Liver (tissue), 3 donors: ENCODE measurements around the gene GPR15.

Source experiments
- CTCF ChIP-seq: fragments of 150-350 bp; IDR thresholded peaks from 2 replicates; pipeline ENCODE4 v1.5.1; 2017; ENCODE audit warnings: improper control_type of control experiment, low read depth, low read length; ENCODE audit not compliant: missing input control
- GABPA ChIP-seq, 2 donors: IDR thresholded peaks in 1 of 2; conservative IDR thresholded peaks in 1 of 2; 2 replicates each; pipeline ENCODE4 v1.6.1; 2016; ENCODE audit warnings: antibody characterized with exemption in 2 of 2, mild to moderate bottlenecking in 1 of 2, moderate library complexity in 1 of 2
- RAD21 ChIP-seq, 2 donors: IDR thresholded peaks; 2 replicates each; pipeline ENCODE4 v1.6.1; 2016; ENCODE audit warnings: antibody characterized with exemption in 2 of 2, mild to moderate bottlenecking in 2 of 2
- REST ChIP-seq: IDR thresholded peaks from 2 replicates; pipeline ENCODE4 v1.6.1; 2016; ENCODE audit warnings: antibody characterized with exemption, mild to moderate bottlenecking
- RXRA ChIP-seq, 2 donors: IDR thresholded peaks; 2 replicates each; pipeline ENCODE4 v1.6.1; 2017 to 2018; ENCODE audit warnings: antibody characterized with exemption in 2 of 2, mild to moderate bottlenecking in 1 of 2
- SP1 ChIP-seq: IDR thresholded peaks from 2 replicates; pipeline ENCODE4 v1.6.1; 2018; ENCODE audit warnings: antibody characterized with exemption, mild to moderate bottlenecking
- TAF1 ChIP-seq: conservative IDR thresholded peaks from 2 replicates; pipeline ENCODE4 v1.6.1; 2016; ENCODE audit warnings: antibody characterized with exemption, mild to moderate bottlenecking
- YY1 ChIP-seq: IDR thresholded peaks from 2 replicates; pipeline ENCODE4 v1.6.1; 2016; ENCODE audit warnings: antibody characterized with exemption, mild to moderate bottlenecking
- donor health status: healthy.
- donor health status: healthy.

DNA sequence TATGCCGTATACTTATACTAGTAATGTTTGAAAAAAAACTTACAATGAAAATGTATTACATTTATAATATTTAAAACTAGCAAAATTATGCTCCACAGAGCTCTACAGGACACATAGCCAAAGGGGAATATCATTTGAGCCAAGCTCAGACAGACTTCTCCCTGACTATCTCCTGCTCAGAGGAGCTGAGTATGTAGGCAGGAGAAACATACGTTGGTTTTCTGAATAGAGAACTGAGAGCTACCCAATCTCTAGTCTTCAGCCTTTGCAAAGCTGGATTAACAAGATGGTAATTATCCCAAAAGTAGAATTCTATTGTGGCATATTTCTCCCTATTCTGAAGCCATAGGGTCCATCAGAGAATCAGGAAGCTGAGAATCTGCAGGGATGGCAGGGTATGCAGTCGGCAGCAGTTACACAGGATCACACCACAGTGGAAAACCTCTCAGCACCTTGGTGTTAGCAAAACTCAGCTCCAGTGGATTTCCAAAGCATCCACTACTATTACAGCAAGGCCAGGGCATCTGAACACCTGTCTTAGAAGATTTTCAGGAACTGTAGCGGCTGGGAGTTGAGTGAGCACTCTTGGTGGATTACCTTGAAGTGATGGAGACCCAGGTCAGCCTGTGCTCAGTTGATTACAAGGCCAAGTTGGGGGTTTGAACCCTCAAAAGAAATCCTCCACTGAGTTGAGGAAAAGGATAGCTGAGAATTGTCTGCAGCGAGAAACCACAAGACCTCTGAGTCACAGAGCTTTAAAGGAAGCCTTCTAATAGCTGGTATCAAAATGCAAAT lies 30.1 kb downstream of the GPR15 start:
- TF ChIP-seq REST (no peak), CTCF (no peak), GABPA (IDR thresholded peaks at IDR 0.05 in 1 of 2, conservative IDR thresholded peaks at IDR 0.05 in 1 of 2) (no peak), RAD21 (IDR thresholded peaks at IDR 0.05) (no peak), TAF1 (no peak), RXRA (IDR thresholded peaks at IDR 0.05) (no peak), SP1 (no peak), YY1 (no peak)
